GM12864 (cell line): Measurements from ENCODE around the gene RETREG1.
"Not testable (repeated sequence)": the region's sequence is repeated elsewhere in the genome, so short reads cannot be mapped to it uniquely, and the experiment has no call there.

Experiments used
- DNase-seq: peaks from one replicate; pipeline ENCODE4 v3.0.0-alpha.2; 2011; ENCODE audit warnings: low read depth
- H3K4me3 ChIP-seq: 2 replicates; pipeline ENCODE4 v1.5.1; 2011; ENCODE audit warnings: mild to moderate bottlenecking, low read depth, low read length, control low read depth
- CTCF ChIP-seq: IDR thresholded peaks from 2 replicates; pipeline ENCODE4 v1.5.1; 2011; ENCODE audit warnings: low read depth, mild to moderate bottlenecking, moderate library complexity, low read length, control low read depth, inconsistent platforms; ENCODE audit errors: missing control alignments

Gene RETREG1

GRCh38 chr5:16450163-16450562 lies 166.6 kb downstream of the RETREG1 start:
- no peak for TF ChIP-seq CTCF
- no peak overlapping the region for H3K4me3 ChIP-seq
- DNase-seq = no peak

- DNase-seq = no peak
- TF ChIP-seq CTCF = no peak
- H3K4me3 ChIP-seq = no peak overlapping the region
Measured at GRCh38 chr5:16446993-16447392, 169.8 kb downstream of the RETREG1 start.

GRCh38 chr5:16437977-16438376 lies 178.8 kb downstream of the RETREG1 start:
- no peak for DNase-seq
- TF ChIP-seq CTCF = no peak
- H3K4me3 ChIP-seq = no peak overlapping the region

GRCh38 chr5:16436065-16436682 lies 180.6 kb downstream of the RETREG1 start:
- not testable (repeated sequence) for H3K4me3 ChIP-seq, DNase-seq

GRCh38 chr5:16431490-16431889 lies 185.3 kb downstream of the RETREG1 start:
- H3K4me3 ChIP-seq = no peak overlapping the region
- DNase-seq = no peak
- no peak for TF ChIP-seq CTCF

GRCh38 chr5:16430349-16431089 lies 186.3 kb downstream of the RETREG1 start:
- no peak overlapping the region for H3K4me3 ChIP-seq
- DNase-seq = no peak
- TF ChIP-seq CTCF = no peak

- no peak for TF ChIP-seq CTCF
- no peak for DNase-seq
- H3K4me3 ChIP-seq = no peak overlapping the region
Measured at GRCh38 chr5:16428359-16428758, 188.4 kb downstream of the RETREG1 start.
